Nephron progenitor cell (in vitro differentiated cells): Measurements from ENCODE around the gene ZP1.

ENCODE experiments used
- DNase-seq: peaks from one replicate; pipeline ENCODE4 v3.0.0; 2021
- H3K27ac Mint-ChIP-seq: 2 replicates; pipeline ENCODE4 v1.8.0; 2021; ENCODE audit warnings: mild to moderate bottlenecking, moderate library complexity, mixed read lengths
- H3K27me3 Mint-ChIP-seq: 2 replicates; pipeline ENCODE4 v1.8.0; 2021; ENCODE audit warnings: mild to moderate bottlenecking, low read depth, mixed read lengths; ENCODE audit not compliant: poor library complexity
- H3K36me3 Mint-ChIP-seq: 2 replicates; pipeline ENCODE4 v1.8.0; 2021; ENCODE audit warnings: low read depth, mixed read lengths
- H3K4me1 Mint-ChIP-seq: 2 replicates; pipeline ENCODE4 v1.8.0; 2021; ENCODE audit warnings: mixed read lengths
- H3K4me3 Mint-ChIP-seq: 2 replicates; pipeline ENCODE4 v1.8.0; 2021; ENCODE audit warnings: mild to moderate bottlenecking, moderate library complexity, mixed read lengths
- H3K9me3 Mint-ChIP-seq: 2 replicates; pipeline ENCODE4 v1.8.0; 2021; ENCODE audit warnings: mild to moderate bottlenecking, moderate library complexity, mixed read lengths
- TF ChIP-seq, protein P1 (sequence below): fragments of 200-600 bp; sonication (generic); IDR thresholded peaks from 2 replicates; pipeline ENCODE4 v1.5.0; 2021; ENCODE audit warnings: antibody characterized with exemption

ZP1 gene

GRCh38 chr11:60825790-60826189, 41.6 kb upstream of the ZP1 start:
- DNase-seq = no peak
- Mint-ChIP-seq H3K9me3 (no peaks in the 10 kb centered on the region), H3K4me3 (no peak overlapping the region), H3K36me3 (no peaks in the 10 kb centered on the region), H3K27ac (no peak overlapping the region), H3K27me3 (peaks cover 9% of the 10 kb centered on the region), H3K4me1 (peaks cover 22% of the 10 kb centered on the region)
- TF ChIP-seq, protein P1, sequence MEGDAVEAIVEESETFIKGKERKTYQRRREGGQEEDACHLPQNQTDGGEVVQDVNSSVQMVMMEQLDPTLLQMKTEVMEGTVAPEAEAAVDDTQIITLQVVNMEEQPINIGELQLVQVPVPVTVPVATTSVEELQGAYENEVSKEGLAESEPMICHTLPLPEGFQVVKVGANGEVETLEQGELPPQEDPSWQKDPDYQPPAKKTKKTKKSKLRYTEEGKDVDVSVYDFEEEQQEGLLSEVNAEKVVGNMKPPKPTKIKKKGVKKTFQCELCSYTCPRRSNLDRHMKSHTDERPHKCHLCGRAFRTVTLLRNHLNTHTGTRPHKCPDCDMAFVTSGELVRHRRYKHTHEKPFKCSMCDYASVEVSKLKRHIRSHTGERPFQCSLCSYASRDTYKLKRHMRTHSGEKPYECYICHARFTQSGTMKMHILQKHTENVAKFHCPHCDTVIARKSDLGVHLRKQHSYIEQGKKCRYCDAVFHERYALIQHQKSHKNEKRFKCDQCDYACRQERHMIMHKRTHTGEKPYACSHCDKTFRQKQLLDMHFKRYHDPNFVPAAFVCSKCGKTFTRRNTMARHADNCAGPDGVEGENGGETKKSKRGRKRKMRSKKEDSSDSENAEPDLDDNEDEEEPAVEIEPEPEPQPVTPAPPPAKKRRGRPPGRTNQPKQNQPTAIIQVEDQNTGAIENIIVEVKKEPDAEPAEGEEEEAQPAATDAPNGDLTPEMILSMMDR = no peak

- Mint-ChIP-seq H3K9me3 (no peaks in the 10 kb centered on the region), H3K27ac (no peak overlapping the region), H3K4me1 (peaks cover 13% of the 10 kb centered on the region), H3K4me3 (no peak overlapping the region), H3K36me3 (no peaks in the 10 kb centered on the region), H3K27me3 (peaks cover 31% of the 10 kb centered on the region)
- DNase-seq = no peak
- TF ChIP-seq, protein P1 = no peak
Measured at GRCh38 chr11:60830478-60831142, 36.7 kb upstream of the ZP1 start.

GRCh38 chr11:60831143-60831500, 36.2 kb upstream of the ZP1 start:
- peaks cover 13% of the 10 kb centered on the region for H3K4me1 Mint-ChIP-seq
- peaks cover 34% of the 10 kb centered on the region for H3K27me3 Mint-ChIP-seq
- TF ChIP-seq, protein P1 = peak; percentile 96
- peak; percentile 80 for DNase-seq
- no peak overlapping the region for H3K4me3 Mint-ChIP-seq
- no peak overlapping the region for H3K27ac Mint-ChIP-seq
- no peaks in the 10 kb centered on the region for H3K36me3 Mint-ChIP-seq
- H3K9me3 Mint-ChIP-seq = no peaks in the 10 kb centered on the region

GRCh38 chr11:60831501-60832079, 35.8 kb upstream of the ZP1 start:
- H3K27me3 Mint-ChIP-seq = peaks cover 36% of the 10 kb centered on the region
- H3K4me1 Mint-ChIP-seq = peaks cover 13% of the 10 kb centered on the region
- no peak overlapping the region for H3K27ac Mint-ChIP-seq
- H3K9me3 Mint-ChIP-seq = no peaks in the 10 kb centered on the region
- H3K4me3 Mint-ChIP-seq = no peak overlapping the region
- TF ChIP-seq, protein P1 = no peak
- H3K36me3 Mint-ChIP-seq = no peaks in the 10 kb centered on the region
- DNase-seq = no peak

- no peak for DNase-seq
- peaks cover 37% of the 10 kb centered on the region for H3K27me3 Mint-ChIP-seq
Measured at GRCh38 chr11:60834742-60835533, 32.4 kb upstream of the ZP1 start.

More at GRCh38 chr11:60834742-60835533, 32.4 kb upstream of the ZP1 start:
- H3K36me3 Mint-ChIP-seq = no peaks in the 10 kb centered on the region
- TF ChIP-seq, protein P1 = no peak
- H3K9me3 Mint-ChIP-seq = no peaks in the 10 kb centered on the region
- no peak overlapping the region for H3K4me3 Mint-ChIP-seq
- peaks cover 25% of the 10 kb centered on the region for H3K4me1 Mint-ChIP-seq
- H3K27ac Mint-ChIP-seq = no peak overlapping the region
